Measurements from ENCODE around the gene SNAPC3.

GRCh38 chr9:15404171-15404570 is 18.5 kb upstream of the SNAPC3 start:
- TF ChIP-seq, protein P1, sequence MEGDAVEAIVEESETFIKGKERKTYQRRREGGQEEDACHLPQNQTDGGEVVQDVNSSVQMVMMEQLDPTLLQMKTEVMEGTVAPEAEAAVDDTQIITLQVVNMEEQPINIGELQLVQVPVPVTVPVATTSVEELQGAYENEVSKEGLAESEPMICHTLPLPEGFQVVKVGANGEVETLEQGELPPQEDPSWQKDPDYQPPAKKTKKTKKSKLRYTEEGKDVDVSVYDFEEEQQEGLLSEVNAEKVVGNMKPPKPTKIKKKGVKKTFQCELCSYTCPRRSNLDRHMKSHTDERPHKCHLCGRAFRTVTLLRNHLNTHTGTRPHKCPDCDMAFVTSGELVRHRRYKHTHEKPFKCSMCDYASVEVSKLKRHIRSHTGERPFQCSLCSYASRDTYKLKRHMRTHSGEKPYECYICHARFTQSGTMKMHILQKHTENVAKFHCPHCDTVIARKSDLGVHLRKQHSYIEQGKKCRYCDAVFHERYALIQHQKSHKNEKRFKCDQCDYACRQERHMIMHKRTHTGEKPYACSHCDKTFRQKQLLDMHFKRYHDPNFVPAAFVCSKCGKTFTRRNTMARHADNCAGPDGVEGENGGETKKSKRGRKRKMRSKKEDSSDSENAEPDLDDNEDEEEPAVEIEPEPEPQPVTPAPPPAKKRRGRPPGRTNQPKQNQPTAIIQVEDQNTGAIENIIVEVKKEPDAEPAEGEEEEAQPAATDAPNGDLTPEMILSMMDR (IDR thresholded peaks at IDR 0.05 in 4 of 5, conservative IDR thresholded peaks at IDR 0.05 in 1 of 5) = no peak
- no peak for TF ChIP-seq POLR2A (IDR thresholded peaks at IDR 0.05)
